HG03097 (cell line): ENCODE data around the gene ANO10.

Experiments
- ATAC-seq: cut with Tn5 transposase; IDR thresholded peaks from one replicate; pipeline ENCODE4 v1.9.1; 2021; ENCODE audit not compliant: unreplicated experiment, low FRiP score

Gene ANO10

DNA sequence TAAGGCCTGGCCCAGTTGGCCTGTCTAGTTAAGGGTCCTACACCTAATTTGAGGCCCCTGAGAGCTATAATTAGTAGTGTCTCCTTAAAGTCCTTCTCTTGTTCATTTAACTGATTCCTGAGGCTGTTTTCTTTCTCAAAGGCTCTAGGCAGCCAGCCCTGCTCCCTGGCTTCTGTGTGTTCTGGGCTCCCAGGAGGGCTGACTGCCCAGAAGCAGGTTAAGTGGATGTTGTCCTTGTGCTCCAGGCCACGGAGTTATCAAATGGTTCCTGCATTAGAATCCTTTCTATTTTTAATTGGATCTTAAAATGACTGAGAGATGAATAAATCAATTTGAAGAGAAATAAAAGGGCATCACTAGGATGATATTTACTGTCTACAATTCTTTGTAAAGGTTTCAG, 195.4 kb downstream of the ANO10 start:
- ATAC-seq, result no peak

GRCh38 chr3:43425829-43426228, 196.0 kb downstream of the ANO10 start:
- ATAC-seq, result no peak

- ATAC-seq, result no peak
Measured at GRCh38 chr3:43423639-43424038, 198.2 kb downstream of the ANO10 start.

GRCh38 chr3:43423142-43423541, 198.7 kb downstream of the ANO10 start:
- no peak for ATAC-seq

GRCh38 chr3:43418601-43419272, 203.1 kb downstream of the ANO10 start:
- ATAC-seq, result no peak

- ATAC-seq, result no peak
Measured at GRCh38 chr3:43417133-43417532, 204.7 kb downstream of the ANO10 start.

GRCh38 chr3:43415088-43415487, 206.7 kb downstream of the ANO10 start:
- no peak for ATAC-seq

- no peak for ATAC-seq
Measured at GRCh38 chr3:43413676-43414368, 208.0 kb downstream of the ANO10 start.

GRCh38 chr3:43411429-43411828, 210.4 kb downstream of the ANO10 start:
- no peak for ATAC-seq

- no peak for ATAC-seq
Measured at GRCh38 chr3:43410592-43410991, 211.2 kb downstream of the ANO10 start.

GRCh38 chr3:43409506-43409905, 212.3 kb downstream of the ANO10 start:
- ATAC-seq, result no peak

DNA sequence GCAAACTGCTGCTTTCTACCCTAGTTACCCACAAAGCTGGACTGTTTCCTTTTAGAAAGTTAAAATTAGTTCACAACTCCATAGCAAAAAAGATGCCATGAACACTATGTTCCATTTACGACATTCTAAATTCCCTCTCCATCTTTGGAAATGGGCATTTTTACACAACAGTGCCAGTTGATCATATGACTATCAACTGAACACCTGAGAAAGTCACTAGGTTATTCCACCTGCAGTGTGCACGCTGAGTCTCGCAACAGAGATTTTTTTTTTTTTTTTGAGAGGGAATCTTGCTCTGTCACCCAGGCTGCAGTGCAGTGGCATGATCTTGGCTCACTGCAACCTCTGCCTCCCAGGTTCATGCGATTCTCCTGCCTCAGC, 215.2 kb downstream of the ANO10 start:
- ATAC-seq, result no peak

DNA sequence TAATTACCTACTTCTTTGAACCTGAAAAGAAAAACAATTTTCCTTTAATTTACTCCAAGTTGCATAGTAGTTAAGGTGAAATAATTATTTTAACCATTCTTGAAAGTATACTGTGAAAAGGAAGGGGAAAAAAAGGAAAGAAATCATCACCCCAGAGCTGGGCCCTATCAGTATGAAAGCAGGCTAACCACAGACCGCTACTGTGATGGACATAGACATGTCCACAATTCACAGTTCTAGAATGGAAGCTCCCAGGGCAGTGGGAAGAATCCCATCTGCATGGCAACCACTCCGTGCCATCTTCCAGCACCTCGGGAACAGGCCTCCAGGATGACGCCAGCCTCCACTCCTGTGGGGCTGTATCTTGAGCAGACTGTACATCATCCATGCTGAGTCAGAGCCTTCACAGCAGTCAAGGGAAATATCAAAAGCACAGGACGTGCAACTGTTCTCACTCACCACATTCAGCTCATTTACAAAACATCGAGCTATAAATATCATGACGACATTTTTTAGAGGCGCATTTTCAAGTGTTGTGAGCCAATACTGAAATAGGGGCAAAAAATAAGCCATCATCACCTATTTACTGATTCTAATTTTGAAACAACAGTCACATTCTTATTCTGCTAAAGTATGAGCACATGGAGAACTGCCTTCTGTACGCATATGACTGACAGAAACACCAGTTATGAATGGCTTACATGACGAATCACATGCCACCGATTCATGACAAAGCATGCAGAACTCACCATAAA, 215.7 kb downstream of the ANO10 start:
- ATAC-seq, result no peak

- ATAC-seq, result no peak
Measured at GRCh38 chr3:43400781-43401730, 220.8 kb downstream of the ANO10 start.

GRCh38 chr3:43400167-43400566, 221.6 kb downstream of the ANO10 start:
- no peak for ATAC-seq

- no peak for ATAC-seq
Measured at GRCh38 chr3:43399034-43399433, 222.8 kb downstream of the ANO10 start.

GRCh38 chr3:43394041-43394554, 227.7 kb downstream of the ANO10 start:
- no peak for ATAC-seq

- ATAC-seq, result no peak
Measured at GRCh38 chr3:43391621-43392020, 230.2 kb downstream of the ANO10 start.

GRCh38 chr3:43390255-43390588, 231.6 kb downstream of the ANO10 start:
- no peak for ATAC-seq
